ENCODE measurements around the gene ZNF385B. TPM values are rescaled to one million over a fixed set of nuclear protein-coding genes. Genes with fewer than 3 reads are reported as not detected.
A peak's percentile ranks its signal among the peaks of the same experiment; 100 is the strongest.

The ZNF385B gene
- total RNA-seq, 1 experiment from 2014 or later, result not detected

DNA sequence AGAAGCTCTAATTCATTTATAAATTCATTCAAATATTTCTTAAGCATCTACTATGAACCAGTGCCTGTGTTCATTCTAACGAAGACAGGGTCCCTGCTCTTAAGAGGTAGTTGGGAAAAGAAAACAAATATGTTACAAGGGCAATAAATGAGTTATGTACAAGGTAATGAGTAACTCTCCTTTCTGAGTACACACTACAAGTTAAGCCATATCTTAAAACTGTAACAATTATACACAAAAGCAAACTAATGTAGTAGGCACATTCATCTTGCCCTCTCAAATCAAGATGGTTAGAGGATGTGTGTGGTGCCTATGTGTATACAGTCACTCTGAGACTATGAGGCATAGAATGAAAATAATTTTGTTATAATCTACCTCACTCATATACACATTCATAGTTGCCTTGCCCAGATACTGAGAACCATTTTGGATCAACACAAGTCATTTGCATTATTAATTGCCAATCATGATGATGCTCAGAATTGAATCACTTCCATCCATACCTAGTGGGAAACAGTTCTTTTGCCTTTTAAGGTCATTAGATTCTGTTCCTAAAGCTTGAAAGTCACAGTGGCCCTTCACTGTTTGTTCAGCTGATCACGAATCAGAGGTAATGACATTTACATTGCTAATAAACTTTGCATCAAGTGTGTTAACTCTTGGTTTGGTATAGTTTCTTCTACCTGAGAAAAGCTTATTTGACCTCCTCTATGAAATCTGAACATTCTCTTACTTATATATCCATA, 283.1 kb downstream of the ZNF385B start:
- in situ Hi-C loops (cut with HindIII; ENCODE audit: low sequenced_read_pairs), result no loop called here
- DNase-seq (ENCODE audit: low spot score), result no peak

DNA sequence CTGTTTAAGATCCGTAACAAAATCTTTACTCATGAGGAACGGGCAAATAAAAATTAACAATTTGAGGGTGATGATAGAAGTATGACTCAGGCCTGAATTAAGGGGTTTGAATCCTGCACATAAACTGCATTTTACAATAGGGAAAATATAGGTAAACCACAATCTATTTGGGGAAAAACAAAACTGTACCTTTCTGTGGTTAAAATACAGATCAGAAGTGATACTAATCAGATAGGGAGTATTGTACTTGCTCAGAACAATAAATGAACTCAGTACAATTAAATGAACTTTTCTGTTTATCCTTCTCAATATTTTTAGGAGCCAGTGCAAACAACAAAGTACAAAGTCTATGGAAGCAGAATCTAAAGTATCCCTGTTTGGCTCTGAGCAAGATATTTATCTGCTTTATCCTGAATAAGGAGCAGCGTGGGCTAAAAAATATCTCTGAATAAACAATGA, 287.3 kb downstream of the ZNF385B start:
- in situ Hi-C loops (cut with HindIII; ENCODE audit: low sequenced_read_pairs), result no loop called here
- DNase-seq (ENCODE audit: low spot score), result no peak

DNA sequence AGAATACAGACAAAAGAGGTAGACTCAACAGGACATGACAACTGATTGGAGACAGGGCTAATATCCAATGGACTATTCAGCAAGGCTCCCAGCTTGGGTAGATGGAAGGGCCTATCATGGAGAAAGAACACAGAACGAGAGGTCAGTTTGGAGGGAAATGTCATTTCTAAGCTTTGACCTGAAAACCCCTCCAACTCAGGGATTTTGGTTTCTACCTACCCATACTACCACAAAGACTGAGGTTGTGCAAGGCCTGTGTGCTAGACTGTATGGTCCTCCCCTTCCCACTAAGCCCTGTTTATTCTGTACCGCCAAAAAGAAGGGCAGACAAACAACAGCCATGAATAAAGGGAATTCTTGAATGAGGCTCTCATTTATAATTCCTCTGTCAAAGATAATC, 288.9 kb downstream of the ZNF385B start:
- DNase-seq (ENCODE audit: low spot score), result no peak
- in situ Hi-C loops (cut with HindIII; ENCODE audit: low sequenced_read_pairs), result no loop called here

DNA sequence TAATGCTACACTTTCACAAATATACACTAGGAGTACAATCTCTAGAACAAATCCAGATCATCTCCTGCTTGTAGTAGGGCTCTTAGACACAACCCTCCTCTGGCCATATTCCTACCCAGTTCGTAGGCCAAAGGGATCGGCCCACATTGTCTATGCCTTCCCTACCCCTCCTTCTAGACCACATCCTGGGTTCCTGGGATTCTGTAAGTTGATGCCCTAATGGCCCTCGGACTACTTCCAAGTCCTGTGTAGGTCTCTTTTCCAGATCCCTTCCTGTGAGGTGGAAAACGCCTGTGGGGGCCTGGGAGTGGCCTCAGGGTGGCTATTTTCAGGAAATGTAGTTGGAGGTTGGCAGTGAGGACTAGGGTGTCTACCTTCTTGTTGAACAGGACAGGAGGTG, 289.7 kb downstream of the ZNF385B start:
- no peak for DNase-seq (ENCODE audit: low spot score)
- in situ Hi-C loops (cut with HindIII; ENCODE audit: low sequenced_read_pairs), result no loop called here

- no peak for DNase-seq (ENCODE audit: low spot score)
- in situ Hi-C loops (cut with HindIII; ENCODE audit: low sequenced_read_pairs), result no loop called here
These were observed 290.2 kb downstream of the ZNF385B start for GRCh38 chr2:179571252-179571651.

GRCh38 chr2:179569831-179570233, 291.6 kb downstream of the ZNF385B start:
- in situ Hi-C loops (cut with HindIII; ENCODE audit: low sequenced_read_pairs), result no loop called here
- no peak for DNase-seq (ENCODE audit: low spot score)

DNA sequence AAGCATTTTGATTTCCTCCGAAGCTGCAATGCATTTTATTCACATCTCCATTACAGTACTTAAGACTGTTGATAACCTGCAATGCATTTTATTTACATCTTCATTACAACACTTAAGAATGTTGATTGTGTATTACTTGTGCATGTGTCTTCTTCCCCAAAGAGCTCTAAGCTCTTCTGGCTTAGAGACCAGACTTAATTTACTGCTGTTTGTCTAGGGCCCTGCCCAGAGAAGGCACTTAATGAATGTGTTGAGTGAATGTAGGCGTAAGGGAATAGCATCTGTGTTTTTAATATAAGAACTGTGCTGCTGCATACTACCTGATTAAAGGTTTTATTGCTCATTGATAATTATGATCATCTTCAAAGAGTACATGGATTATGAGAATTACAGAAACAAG, 295.6 kb downstream of the ZNF385B start:
- DNase-seq (ENCODE audit: low spot score), result no peak
- in situ Hi-C loops (cut with HindIII; ENCODE audit: low sequenced_read_pairs), result no loop called here

DNA sequence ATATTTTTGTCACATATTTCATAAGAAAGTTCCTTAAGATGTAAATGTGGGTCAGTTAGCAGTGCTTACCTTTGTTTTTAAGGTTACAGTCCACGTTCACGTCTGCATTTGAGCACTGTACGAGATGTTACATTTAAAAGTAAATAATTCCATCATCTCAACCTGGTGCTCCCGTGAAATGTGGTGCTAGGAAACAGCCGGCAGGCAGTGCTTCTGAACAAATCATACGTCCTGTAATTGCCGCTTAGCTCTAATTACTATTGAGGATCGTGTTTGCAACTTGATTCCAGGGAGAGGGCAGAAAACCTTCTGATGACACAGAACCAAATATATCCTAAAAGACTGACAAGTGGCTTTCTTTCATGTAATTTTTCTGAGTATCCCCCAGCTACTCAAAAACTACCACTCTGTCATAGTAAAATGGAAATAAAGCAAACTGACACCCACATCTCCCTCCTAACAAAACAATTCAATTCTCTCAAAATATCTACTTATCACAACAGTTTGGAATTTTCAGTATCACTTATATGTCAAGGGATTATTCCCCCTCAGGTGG, 299.0 kb downstream of the ZNF385B start:
- in situ Hi-C loops (cut with HindIII; ENCODE audit: low sequenced_read_pairs), result no loop called here
- peak; percentile 27 for DNase-seq (ENCODE audit: low spot score)

GRCh38 chr2:179561702-179562101, 299.7 kb downstream of the ZNF385B start:
- in situ Hi-C loops (cut with HindIII; ENCODE audit: low sequenced_read_pairs), result no loop called here
- DNase-seq (ENCODE audit: low spot score), result no peak

- no peak for DNase-seq (ENCODE audit: low spot score)
- in situ Hi-C loops (cut with HindIII; ENCODE audit: low sequenced_read_pairs), result no loop called here
These were observed 301.1 kb downstream of the ZNF385B start for GRCh38 chr2:179560257-179560735.

- in situ Hi-C loops (cut with HindIII; ENCODE audit: low sequenced_read_pairs), result no loop called here
- no peak for DNase-seq (ENCODE audit: low spot score)
These were observed 302.2 kb downstream of the ZNF385B start for GRCh38 chr2:179559108-179559806.

GRCh38 chr2:179558010-179558934, 303.1 kb downstream of the ZNF385B start:
- DNase-seq (ENCODE audit: low spot score), result peak; percentile 34
- in situ Hi-C loops (cut with HindIII; ENCODE audit: low sequenced_read_pairs), result no loop called here

DNA sequence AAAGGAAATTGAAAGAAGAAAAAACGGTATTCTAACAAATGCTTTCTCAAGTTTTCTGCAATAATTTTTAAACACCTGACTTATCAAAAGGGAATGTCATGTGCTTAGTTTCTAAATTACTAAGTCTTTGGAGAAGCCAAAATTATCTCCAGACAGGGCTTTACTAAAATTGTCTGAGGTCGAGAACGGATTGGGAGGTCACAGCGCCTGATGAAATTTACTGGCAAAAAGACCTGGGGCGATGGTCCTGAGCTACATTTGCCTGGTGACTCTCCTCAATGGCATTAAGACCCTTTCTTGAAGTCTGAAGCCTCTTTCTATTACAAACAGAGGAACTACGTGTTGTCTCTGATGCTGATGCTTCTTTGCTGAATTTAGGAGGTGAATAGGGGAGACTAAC, 305.0 kb downstream of the ZNF385B start:
- in situ Hi-C loops (cut with HindIII; ENCODE audit: low sequenced_read_pairs), result no loop called here
- no peak for DNase-seq (ENCODE audit: low spot score)

DNA sequence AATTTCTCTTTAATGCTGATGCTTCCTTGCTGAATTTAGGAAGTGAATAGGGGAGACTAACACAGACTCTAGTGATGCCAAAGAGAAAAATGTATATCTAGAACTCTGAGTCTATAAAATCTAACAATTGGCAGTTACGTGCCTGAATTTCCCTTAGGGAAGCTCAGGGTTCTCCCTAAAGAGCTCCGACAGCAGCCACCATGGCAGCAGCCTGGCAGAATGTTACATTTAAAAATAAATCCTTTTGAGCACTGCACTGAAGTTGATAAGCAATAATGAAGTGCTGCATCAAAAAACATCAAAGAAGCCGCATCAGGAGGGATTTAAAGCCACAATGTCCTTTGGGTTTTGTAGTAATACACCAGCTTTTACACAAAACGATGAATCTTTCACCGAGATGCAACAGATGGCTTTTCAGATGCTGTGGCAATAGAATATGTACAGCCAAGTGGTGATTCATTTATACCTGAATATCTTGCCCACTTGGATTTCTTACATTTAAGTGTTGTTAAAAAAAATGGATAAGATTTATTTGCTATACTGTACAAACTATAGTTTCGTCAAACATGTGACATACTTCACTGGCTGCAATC, 305.6 kb downstream of the ZNF385B start:
- in situ Hi-C loops (cut with HindIII; ENCODE audit: low sequenced_read_pairs), result no loop called here
- DNase-seq (ENCODE audit: low spot score), result peak; percentile 57

DNA sequence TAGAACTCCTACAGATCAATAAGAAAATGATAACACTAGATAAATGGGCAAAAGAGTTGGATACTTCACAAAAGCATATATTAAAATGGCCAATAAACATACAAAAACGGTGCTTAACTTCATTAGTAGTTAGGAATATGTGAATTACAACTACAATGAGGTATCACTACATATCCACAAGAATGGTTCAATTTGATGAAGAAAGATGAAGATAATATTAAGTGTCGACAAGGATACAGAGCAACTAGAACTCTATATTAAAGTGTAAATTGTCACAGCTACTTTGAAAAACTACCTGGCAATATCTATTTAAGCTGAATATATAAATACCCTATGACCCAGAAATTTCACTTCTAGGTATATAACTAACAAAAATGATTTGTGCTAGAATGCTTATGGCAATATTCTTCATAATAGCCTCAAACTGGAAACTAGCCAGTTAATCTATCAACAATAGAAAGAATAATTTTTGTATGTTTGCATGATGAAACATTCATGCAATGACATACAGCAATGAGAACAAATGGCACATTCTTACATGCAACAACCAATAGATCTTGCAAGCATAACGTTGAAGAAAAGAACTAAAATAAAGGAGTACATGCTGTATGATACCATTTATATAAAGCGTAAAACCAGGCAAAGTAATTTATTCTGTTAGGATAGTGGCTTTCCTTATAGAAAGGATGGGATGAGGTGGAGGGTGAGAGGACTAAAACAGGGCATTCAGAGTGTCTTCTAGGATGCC, 306.6 kb downstream of the ZNF385B start:
- in situ Hi-C loops (cut with HindIII; ENCODE audit: low sequenced_read_pairs), result no loop called here
- no peak for DNase-seq (ENCODE audit: low spot score)

- in situ Hi-C loops (cut with HindIII; ENCODE audit: low sequenced_read_pairs), result no loop called here
- no peak for DNase-seq (ENCODE audit: low spot score)
These were observed 308.0 kb downstream of the ZNF385B start for GRCh38 chr2:179553382-179553781.

DNA sequence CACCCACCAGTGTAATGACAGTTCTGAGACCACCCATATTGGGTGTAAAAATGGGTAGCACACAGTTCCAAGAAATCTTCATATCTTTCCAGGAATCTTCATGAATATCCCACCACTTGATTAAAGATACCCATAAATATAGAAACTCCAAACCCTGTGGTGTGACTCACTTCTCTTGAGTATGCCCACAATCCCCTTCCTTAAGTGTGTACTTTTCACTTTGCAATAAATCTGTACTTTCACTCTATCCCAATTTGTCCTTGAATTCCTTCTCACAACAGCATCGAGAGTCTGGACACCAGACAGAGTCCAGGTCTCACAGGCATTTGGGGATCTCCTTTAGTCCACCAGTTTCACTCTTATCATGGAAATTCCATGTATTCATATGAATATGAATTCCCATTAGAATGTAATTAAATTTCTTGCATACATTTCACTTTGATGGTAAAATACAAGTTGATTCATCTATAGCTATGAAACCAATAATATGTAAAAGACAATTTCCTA, 309.8 kb downstream of the ZNF385B start:
- no peak for DNase-seq (ENCODE audit: low spot score)
- in situ Hi-C loops (cut with HindIII; ENCODE audit: low sequenced_read_pairs), result no loop called here

DNA sequence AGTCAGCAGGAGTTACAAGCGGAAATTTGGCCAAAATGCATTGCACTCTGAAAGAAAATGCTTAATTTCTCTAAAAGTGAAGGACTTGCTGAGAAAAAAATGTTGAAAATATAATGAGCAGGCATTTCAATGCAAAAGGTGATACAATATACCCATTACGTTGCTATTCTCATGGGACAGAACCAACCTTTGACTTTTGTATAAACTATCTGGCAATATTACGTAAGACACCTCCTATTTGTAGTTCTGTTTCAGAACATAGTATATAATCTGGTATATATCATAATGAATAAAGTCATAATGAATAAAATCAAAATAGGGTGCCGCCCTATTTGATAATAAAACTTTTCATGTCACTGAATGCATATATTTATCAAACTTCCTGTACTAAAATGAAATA, 310.6 kb downstream of the ZNF385B start:
- in situ Hi-C loops (cut with HindIII; ENCODE audit: low sequenced_read_pairs), result no loop called here
- no peak for DNase-seq (ENCODE audit: low spot score)

All from G401 (cell line).